IMR-90 (cell line): Measurements from ENCODE around the gene PPY. TPM values are rescaled to one million over a fixed set of nuclear protein-coding genes. Genes with fewer than 3 reads are reported as not detected.

ENCODE experiments used
- ATAC-seq: fragments of 200-7000 bp; cut with Tn5 transposase; 2 replicates; pipeline ENCODE4 v1.9.1; 2020; ENCODE audit warnings: low read depth, mild to moderate bottlenecking, moderate library complexity
- BruUV-seq: library from RNA; stranded (reverse); fragments of 400-500 nt; replicated peaks from 2 replicates; lab custom pipeline; 2021; lab: Mats Ljungman, UMichigan
- CTCF ChIA-PET: fragments of 300-600 bp; formaldehyde crosslinking; extraction: SDS; loops from one replicate; lab custom pipeline; 2021; ENCODE audit warnings: antibody characterized with exemption; lab: Yijun Ruan, JAX
- POLR2A ChIA-PET: fragments of 300-600 bp; sonication (Branson Sonifier 250); formaldehyde crosslinking; loops from one replicate; lab custom pipeline; 2022; ENCODE audit warnings: antibody characterized with exemption; ENCODE audit not compliant: unreplicated experiment; lab: Charles Lee
- DNase-seq: peaks from one replicate; pipeline ENCODE4 v3.0.0; 2013
- H2AFZ ChIP-seq: replicated peaks from 2 replicates; pipeline ENCODE3; 2013; ENCODE audit warnings: low read length, mild to moderate bottlenecking; ENCODE audit not compliant: poor library complexity
- H2AK5ac ChIP-seq: 2 replicates; pipeline ENCODE4 v1.6.1; 2013; ENCODE audit warnings: low read depth, low read length, inconsistent platforms
- H2AK9ac ChIP-seq: replicated peaks from 2 replicates; pipeline ENCODE3; 2013; ENCODE audit warnings: mild to moderate bottlenecking, low read depth, low read length, moderate library complexity; ENCODE audit not compliant: poor library complexity
- H2BK120ac ChIP-seq: 2 replicates; pipeline ENCODE4 v1.6.1; 2013; ENCODE audit warnings: low read depth, low read length, inconsistent platforms
- H2BK15ac ChIP-seq: 3 replicates; pipeline ENCODE4 v1.6.1; 2013; ENCODE audit warnings: low read depth, low read length, inconsistent platforms
- H2BK20ac ChIP-seq: 2 replicates; pipeline ENCODE4 v1.6.1; 2013; ENCODE audit warnings: low read depth, mild to moderate bottlenecking, inconsistent platforms, low read length, moderate library complexity
- H2BK5ac ChIP-seq: 2 replicates; pipeline ENCODE4 v1.6.1; 2013; ENCODE audit warnings: mild to moderate bottlenecking, low read depth, low read length, inconsistent platforms; ENCODE audit not compliant: poor library complexity, severe bottlenecking
- H3K14ac ChIP-seq: replicated peaks from 2 replicates; pipeline ENCODE4 v1.6.1; 2013; ENCODE audit warnings: low read depth, low read length, inconsistent platforms
- H3K18ac ChIP-seq: 2 replicates; pipeline ENCODE4 v1.6.1; 2013; ENCODE audit warnings: low read depth, low read length, control low read depth
- H3K23ac ChIP-seq: 2 replicates; pipeline ENCODE4 v1.6.1; 2013; ENCODE audit warnings: low read depth, low read length, inconsistent platforms
- H3K27ac ChIP-seq: 2 replicates; pipeline ENCODE4 v1.5.1; 2013; ENCODE audit warnings: mild to moderate bottlenecking, control low read depth, low read length; ENCODE audit not compliant: insufficient read depth
- H3K27me3 ChIP-seq: 2 replicates; pipeline ENCODE4 v1.6.1; 2013; ENCODE audit warnings: low read length; ENCODE audit not compliant: control insufficient read depth, insufficient read depth
- H3K36me3 ChIP-seq: 2 replicates; pipeline ENCODE4 v1.6.1; 2013; ENCODE audit warnings: low read length, mixed read lengths; ENCODE audit not compliant: control insufficient read depth, insufficient read depth
- H3K4ac ChIP-seq: 2 replicates; pipeline ENCODE4 v1.6.1; 2013; ENCODE audit warnings: low read depth, low read length, inconsistent platforms
- H3K4me1 ChIP-seq: 2 replicates; pipeline ENCODE4 v1.6.1; 2013; ENCODE audit warnings: low read length, mixed read lengths; ENCODE audit not compliant: control insufficient read depth, insufficient read depth
- H3K4me2 ChIP-seq: 2 replicates; pipeline ENCODE4 v1.6.1; 2013; ENCODE audit warnings: low read depth, mild to moderate bottlenecking, control low read depth, low read length, moderate library complexity
- H3K4me3 ChIP-seq: 2 replicates; pipeline ENCODE4 v1.5.1; 2013; ENCODE audit warnings: low read depth, mild to moderate bottlenecking, control low read depth, low read length, moderate library complexity; ENCODE audit not compliant: insufficient read depth
- H3K56ac ChIP-seq: 2 replicates; pipeline ENCODE4 v1.6.1; 2013; ENCODE audit warnings: low read length, inconsistent platforms; ENCODE audit not compliant: insufficient read depth; ENCODE audit errors: extremely low read depth
- H3K79me1 ChIP-seq, 2 experiments: 2 replicates each; pipeline ENCODE4 v1.6.1; 2013; ENCODE audit warnings: low read length in 2 of 2, inconsistent platforms in 1 of 2, low read depth in 1 of 2
- H3K9ac ChIP-seq: 2 replicates; pipeline ENCODE4 v1.6.1; 2013; ENCODE audit warnings: low read depth, low read length, control low read depth
- H3K9me1 ChIP-seq: 2 replicates; pipeline ENCODE4 v1.6.1; 2013; ENCODE audit warnings: low read length, inconsistent platforms; ENCODE audit not compliant: insufficient read depth
- H3K9me3 ChIP-seq: 2 replicates; pipeline ENCODE4 v1.6.1; 2013; ENCODE audit warnings: low read length; ENCODE audit not compliant: control insufficient read depth, insufficient read depth
- H4K20me1 ChIP-seq: 2 replicates; pipeline ENCODE4 v1.6.1; 2013; ENCODE audit warnings: low read length, inconsistent platforms; ENCODE audit not compliant: insufficient read depth
- H4K5ac ChIP-seq: 2 replicates; pipeline ENCODE4 v1.6.1; 2013; ENCODE audit warnings: mild to moderate bottlenecking, low read depth, low read length, control low read depth
- H4K8ac ChIP-seq, 2 experiments: 2 replicates each; pipeline ENCODE4 v1.6.1; 2013; ENCODE audit warnings: low read depth in 2 of 2, low read length in 2 of 2, control low read depth in 1 of 2, inconsistent platforms in 1 of 2
- H4K91ac ChIP-seq: 2 replicates; pipeline ENCODE4 v1.6.1; 2013; ENCODE audit warnings: low read depth, low read length, inconsistent platforms; ENCODE audit not compliant: insufficient read depth
- CTCF ChIP-seq: conservative IDR thresholded peaks from 2 replicates; pipeline ENCODE4 v1.5.1; 2012; ENCODE audit warnings: mild to moderate bottlenecking, low read depth, low read length, improper control_type of control experiment
- RAD21 ChIP-seq: IDR thresholded peaks from 2 replicates; pipeline ENCODE4 v1.6.1; 2012; ENCODE audit warnings: low read length, improper control_type of control experiment
- WGBS, 2 experiments: methylation state at CpG; one replicate each; pipeline versions ENCODE4 v1.1.5 to v1.1.7; 2013; ENCODE audit warnings: missing lambda C conversion rate in 2 of 2; ENCODE audit not compliant: insufficient read length in 1 of 2; ENCODE audit errors: extremely low coverage in 2 of 2; 5-methylcytosine and 5-hydroxymethylcytosine counted together
- dilution Hi-C: fragments of 300-500 bp; cut with HindIII; formaldehyde crosslinking; loops from one replicate; pipeline ENCODE4 v1.14.3; 2018; ENCODE audit warnings: low sequenced_read_pairs; ENCODE audit not compliant: unreplicated experiment
- in situ Hi-C: fragments of 300-500 bp; cut with MboI; formaldehyde crosslinking; loops from 3 replicates; pipeline ENCODE4 v1.14.3; 2019; ENCODE audit warnings: low sequenced_read_pairs, inconsistent platforms, mixed read lengths
- intact Hi-C: fragments of 100-400 bp; cut with micrococcal nuclease; formaldehyde crosslinking; loops from 2 replicates; pipeline ENCODE4 v1.10.0; 2022
- polyA plus RNA-seq, 3 experiments: library from polyadenylated mRNA; depleted of rRNA; stranded (reverse); fragments of >200 nt; gene quantifications; 2 replicates each; pipeline ENCODE4 v1.2.3, GENCODE V29; 2012; ENCODE audit warnings: low replicate concordance in 1 of 3
- total RNA-seq: library from RNA; depleted of rRNA; stranded (reverse); fragments of >200 nt; gene quantifications from 2 replicates; pipeline ENCODE4 v1.2.3, GENCODE V29; 2012

PPY gene
- total and polyA plus RNA-seq, 2 of the 4 experiments (the other 2 are of a cell fraction), result not detected

GRCh38 chr17:43901861-43902589 is 40.3 kb downstream of the PPY start:
- DNase-seq, result no peak
- intact Hi-C loops, result no loop called here
- no peaks in the 10 kb centered on the region for H3K9me3 ChIP-seq
- no peak overlapping the region for H4K8ac ChIP-seq
- H3K27ac ChIP-seq, result no peak overlapping the region
- H3K27me3 ChIP-seq, result peaks cover 4% of the 10 kb centered on the region; the same call in 1 of the 2 replicates
- H3K36me3 ChIP-seq, result no peaks in the 10 kb centered on the region
- H2AK5ac ChIP-seq, result no peak overlapping the region
- no peak overlapping the region for H4K91ac ChIP-seq
- H4K5ac ChIP-seq, result no peak overlapping the region
- no peak overlapping the region for H3K9ac ChIP-seq
- no peak overlapping the region for H2BK5ac ChIP-seq
- H3K4ac ChIP-seq, result no peak overlapping the region
- peaks cover 4% of the 10 kb centered on the region for H3K4me1 ChIP-seq
- dilution Hi-C loops, result no loop called here
- H3K4me2 ChIP-seq, result no peak overlapping the region
- no peak overlapping the region for H3K4me3 ChIP-seq
- H2AFZ ChIP-seq, result no peak overlapping the region
- H3K79me1 ChIP-seq, result no peaks in the 10 kb centered on the region
- BruUV-seq, result no TSS peak
- no peak overlapping the region for H2BK20ac ChIP-seq
- H2BK15ac ChIP-seq, result no peak overlapping the region
- no peak overlapping the region for H3K18ac ChIP-seq
- no CpG with 5 or more reads among the region's 7 CpGs for WGBS, 2 experiments
- no peak for ATAC-seq
- H3K56ac ChIP-seq, result no peak overlapping the region
- peaks cover 8% of the 10 kb centered on the region for H4K20me1 ChIP-seq
- in situ Hi-C loops, result no loop called here
- ChIA-PET CTCF (no interaction called here), POLR2A (no interaction called here)
- H3K14ac ChIP-seq, result no peak overlapping the region
- no peak overlapping the region for H3K23ac ChIP-seq
- TF ChIP-seq RAD21 (no peak), CTCF (no peak)
- H2BK120ac ChIP-seq, result no peak overlapping the region
- 0 out of 2 replicates have a peak, but pooled peaks cover 4% of the 10 kb centered on the region for H3K9me1 ChIP-seq
- no peak overlapping the region for H2AK9ac ChIP-seq
